Breast epithelium (tissue), 3 donors: ENCODE measurements around the gene EFNA2.

Experiments used
- POLR2A ChIP-seq: fragments of 450-650 bp; IDR thresholded peaks from one replicate; pipeline ENCODE4 v1.6.1; 2016; ENCODE audit warnings: antibody characterized with exemption, mild to moderate bottlenecking, moderate library complexity
- TF ChIP-seq, protein P1 (sequence below), 3 donors: fragments of 450-650 bp; IDR thresholded peaks; one replicate each; pipeline ENCODE4 v1.5.1; 2016 to 2017; ENCODE audit warnings: antibody characterized with exemption in 3 of 3, mild to moderate bottlenecking in 3 of 3, moderate library complexity in 3 of 3

DNA sequence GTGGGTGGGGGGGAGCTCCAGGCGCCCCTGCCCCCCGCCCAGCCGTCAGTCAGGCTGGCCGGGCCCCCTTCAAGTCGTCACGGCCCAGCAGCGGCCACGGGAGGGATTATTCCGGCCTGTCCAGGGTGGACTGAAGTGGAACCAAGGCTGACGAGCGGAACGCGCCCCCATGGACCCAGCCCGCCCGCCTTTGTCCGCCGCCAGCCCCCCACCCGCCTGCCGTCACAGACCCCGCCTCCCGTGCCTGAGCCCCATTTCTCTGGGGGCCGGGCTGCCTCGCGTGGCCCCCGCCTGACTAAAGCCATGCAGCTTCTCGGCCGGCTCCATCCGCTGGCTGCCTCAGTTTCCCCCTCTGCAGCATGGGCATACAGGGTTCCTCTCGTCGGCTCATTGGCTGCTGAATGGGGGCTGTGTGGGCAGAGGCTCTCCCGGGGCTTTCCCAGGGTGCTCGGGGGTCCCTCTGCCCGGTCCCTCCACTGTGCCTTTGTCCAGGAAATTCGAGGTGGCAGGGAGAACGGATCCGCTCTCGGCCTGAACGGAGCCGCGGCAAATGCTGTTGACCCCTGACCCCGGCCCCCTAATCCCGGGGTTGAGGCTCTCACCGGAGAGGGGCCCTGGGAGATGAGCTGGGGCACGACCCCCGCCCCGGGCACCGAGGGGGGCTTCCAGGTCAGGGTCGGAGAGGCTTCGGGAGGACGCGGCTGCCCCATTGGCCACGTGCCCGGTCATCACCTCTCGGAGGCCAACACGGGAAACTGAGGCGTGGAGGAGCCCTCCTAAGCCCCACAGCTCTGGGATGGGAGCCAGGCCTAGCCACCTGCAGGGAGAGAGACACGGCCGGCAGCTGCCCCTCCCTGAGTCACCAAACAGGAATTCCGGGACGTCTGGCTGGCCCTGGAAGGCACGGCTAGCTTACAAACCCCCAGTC lies 27.4 kb downstream of the EFNA2 start:
- TF ChIP-seq, protein P1, sequence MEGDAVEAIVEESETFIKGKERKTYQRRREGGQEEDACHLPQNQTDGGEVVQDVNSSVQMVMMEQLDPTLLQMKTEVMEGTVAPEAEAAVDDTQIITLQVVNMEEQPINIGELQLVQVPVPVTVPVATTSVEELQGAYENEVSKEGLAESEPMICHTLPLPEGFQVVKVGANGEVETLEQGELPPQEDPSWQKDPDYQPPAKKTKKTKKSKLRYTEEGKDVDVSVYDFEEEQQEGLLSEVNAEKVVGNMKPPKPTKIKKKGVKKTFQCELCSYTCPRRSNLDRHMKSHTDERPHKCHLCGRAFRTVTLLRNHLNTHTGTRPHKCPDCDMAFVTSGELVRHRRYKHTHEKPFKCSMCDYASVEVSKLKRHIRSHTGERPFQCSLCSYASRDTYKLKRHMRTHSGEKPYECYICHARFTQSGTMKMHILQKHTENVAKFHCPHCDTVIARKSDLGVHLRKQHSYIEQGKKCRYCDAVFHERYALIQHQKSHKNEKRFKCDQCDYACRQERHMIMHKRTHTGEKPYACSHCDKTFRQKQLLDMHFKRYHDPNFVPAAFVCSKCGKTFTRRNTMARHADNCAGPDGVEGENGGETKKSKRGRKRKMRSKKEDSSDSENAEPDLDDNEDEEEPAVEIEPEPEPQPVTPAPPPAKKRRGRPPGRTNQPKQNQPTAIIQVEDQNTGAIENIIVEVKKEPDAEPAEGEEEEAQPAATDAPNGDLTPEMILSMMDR (IDR thresholded peaks at IDR 0.05): no peak
- no peak for TF ChIP-seq POLR2A
